K562 (cell line): ENCODE results near the gene GALNT13.

Experiments used
- CTCF ChIP-seq, 3 experiments: IDR thresholded peaks in 2 of 3; conservative IDR thresholded peaks in 1 of 3; 2 replicates each; pipeline ENCODE4 v1.5.1; 2011 to 2012; ENCODE audit warnings: low read length in 3 of 3, mild to moderate bottlenecking in 3 of 3, control low read depth in 2 of 3, improper control_type of control experiment in 1 of 3, inconsistent platforms in 1 of 3, low read depth in 1 of 3, mixed read lengths in 1 of 3, moderate library complexity in 1 of 3; ENCODE audit not compliant: insufficient read depth in 2 of 3
- DNMT1 ChIP-seq: fragments of 450-650 bp; IDR thresholded peaks from 2 replicates; pipeline ENCODE4 v1.6.1; 2016; ENCODE audit warnings: antibody characterized with exemption, mild to moderate bottlenecking
- TAF7 ChIP-seq: fragments of 450-650 bp; IDR thresholded peaks from 2 replicates; pipeline ENCODE4 v1.6.1; 2016; ENCODE audit warnings: missing genetic modification characterization, missing compliant biosample characterization

- no peak for TF ChIP-seq TAF7
- no peak for TF ChIP-seq CTCF (IDR thresholded peaks at IDR 0.05 in 2 of 3, conservative IDR thresholded peaks at IDR 0.05 in 1 of 3; ENCODE audit: insufficient read depth in 2 of 3, low read depth in 1 of 3, low read length in 3 of 3)
- no peak for TF ChIP-seq DNMT1
These were observed 499.2 kb downstream of the GALNT13 start for GRCh38 chr2:154370873-154371272.
